C4-2B (cell line): Measurements from ENCODE around the gene ID3.
"Not testable (repeated sequence)": the region's sequence is repeated elsewhere in the genome, so short reads cannot be mapped to it uniquely, and the experiment has no call there.

Experiments
- H3K27ac ChIP-seq: fragments of 450-650 bp; 2 replicates; pipeline ENCODE4 v1.5.1; 2017
- CTCF ChIP-seq: fragments of 450-650 bp; conservative IDR thresholded peaks from 2 replicates; pipeline ENCODE4 v1.5.1; 2017; ENCODE audit warnings: mild to moderate bottlenecking
- ZFX ChIP-seq: fragments of 450-650 bp; IDR thresholded peaks from 2 replicates; pipeline ENCODE4 v1.6.1; 2017

Gene ID3

GRCh38 chr1:23585321-23586022, 26.2 kb upstream of the ID3 start:
- no peak for TF ChIP-seq CTCF
- TF ChIP-seq ZFX, result no peak
- H3K27ac ChIP-seq, result no peak overlapping the region

DNA sequence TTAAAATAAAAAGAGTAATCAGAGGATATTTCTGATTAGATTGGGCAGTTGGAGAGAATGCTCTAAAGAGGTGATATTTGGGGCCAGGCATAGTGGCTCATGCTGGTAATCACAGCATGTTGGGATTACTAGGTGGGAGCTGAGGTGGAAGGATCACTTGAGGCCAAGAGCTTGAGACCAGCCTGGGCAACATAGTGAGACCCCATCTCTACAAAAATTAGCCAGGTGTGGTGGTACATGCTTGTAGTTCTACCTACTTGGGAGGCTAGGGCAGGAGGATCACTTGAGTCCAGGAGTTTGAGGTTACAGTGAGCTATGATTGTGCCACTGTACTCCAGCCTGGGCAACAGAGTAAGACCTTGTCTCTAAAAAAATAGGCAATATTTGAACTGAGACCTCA, 24.4 kb upstream of the ID3 start:
- H3K27ac ChIP-seq, result not testable (repeated sequence)

GRCh38 chr1:23582820-23583219, 23.5 kb upstream of the ID3 start:
- H3K27ac ChIP-seq, result no peak overlapping the region

DNA sequence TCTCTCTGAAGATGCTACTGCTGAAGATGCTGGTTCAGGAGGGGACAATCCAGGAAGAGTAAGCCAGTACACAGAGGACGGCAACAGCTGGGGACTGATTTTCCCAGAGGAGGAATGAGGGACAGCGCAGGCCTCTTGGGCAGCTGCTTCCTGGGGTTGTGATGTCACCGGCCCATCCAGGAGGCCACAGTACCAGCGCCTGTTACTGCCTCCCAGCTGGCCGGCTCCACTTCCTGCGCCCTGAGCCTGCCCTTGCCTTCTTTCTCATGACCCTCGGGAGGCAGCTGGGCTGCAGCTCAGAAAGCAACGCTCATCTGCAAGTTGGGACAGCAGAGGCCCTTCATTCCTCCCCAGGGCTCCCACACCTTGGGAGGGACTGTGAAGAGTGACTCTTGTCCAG, 21.9 kb upstream of the ID3 start:
- no peak for TF ChIP-seq CTCF
- TF ChIP-seq ZFX, result no peak
- H3K27ac ChIP-seq, result no peak overlapping the region

More at GRCh38 chr1:23582820-23583219, 23.5 kb upstream of the ID3 start:
- TF ChIP-seq ZFX (no peak), CTCF (no peak)

DNA sequence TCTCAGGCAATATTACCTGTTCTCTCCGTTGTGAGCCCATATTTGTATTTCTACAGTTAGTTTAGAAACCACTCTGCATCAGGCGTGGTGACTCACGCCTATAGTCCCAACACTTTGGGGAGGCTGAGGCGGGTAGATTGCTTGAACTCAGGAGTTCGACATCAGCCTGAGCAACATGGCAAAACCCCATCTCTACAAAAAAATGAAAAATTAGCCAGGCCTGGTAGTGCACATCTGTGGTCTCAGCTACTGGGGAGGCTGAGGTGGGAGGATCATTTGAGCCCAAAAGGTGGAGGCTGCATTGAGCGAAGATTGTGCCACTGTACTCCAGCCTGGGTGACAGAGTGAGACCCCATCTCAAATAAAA, 19.7 kb upstream of the ID3 start:
- no peak for TF ChIP-seq ZFX
- TF ChIP-seq CTCF, result no peak
- H3K27ac ChIP-seq, result peak overlapping the region; percentile 16; the same call in 1 of the 2 replicates

GRCh38 chr1:23578311-23578996, 19.2 kb upstream of the ID3 start:
- TF ChIP-seq CTCF, result no peak
- TF ChIP-seq ZFX, result no peak
- H3K27ac ChIP-seq, result 0 out of 2 replicates have a peak overlapping the region, but pooled peaks have one; percentile 16

DNA sequence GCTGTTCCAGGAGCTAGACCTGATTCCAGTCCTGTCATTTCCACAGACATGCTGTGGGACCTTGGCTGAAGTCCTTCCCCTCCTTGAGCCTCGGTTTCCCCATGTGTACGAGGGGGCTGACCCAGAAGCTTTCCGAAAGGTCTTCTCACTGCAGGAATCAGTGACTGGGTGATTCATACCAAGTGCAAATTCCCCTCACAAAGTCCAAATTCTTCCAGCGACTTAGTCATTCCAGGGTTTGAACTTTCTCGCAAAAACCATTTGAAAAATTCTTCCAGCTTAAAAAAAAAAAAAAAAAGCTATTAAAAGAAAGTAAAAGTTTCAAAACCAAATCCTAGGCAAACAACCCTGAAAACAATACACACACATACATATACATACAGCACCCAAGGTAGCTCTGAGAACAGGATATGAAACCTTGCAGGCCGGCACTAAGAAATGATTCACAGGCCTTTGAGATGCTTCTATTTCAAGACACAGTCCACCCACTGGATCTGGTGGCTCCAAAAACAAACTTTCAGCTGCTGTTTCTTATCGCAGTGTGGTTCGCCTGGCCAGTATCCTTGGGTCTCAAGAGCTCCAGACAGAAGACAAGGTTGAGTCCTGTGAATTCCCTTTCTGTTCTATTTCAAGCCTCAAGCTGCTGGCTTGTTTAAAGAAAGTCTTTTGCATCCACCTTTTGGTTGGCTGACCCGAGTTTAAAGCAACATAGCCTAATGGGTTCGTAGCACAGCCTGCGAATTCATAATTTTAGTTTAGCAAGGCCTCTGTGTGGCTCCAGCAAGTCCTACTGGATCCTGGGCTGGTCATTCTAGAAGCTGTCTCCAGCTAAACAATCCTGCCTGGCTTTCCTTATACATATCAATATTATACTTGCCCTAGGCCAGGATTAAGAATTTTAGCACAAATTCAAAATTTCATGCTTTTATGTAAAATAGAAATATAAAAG, 18.0 kb upstream of the ID3 start:
- peak overlapping the region; percentile 37 for H3K27ac ChIP-seq
- TF ChIP-seq ZFX (no peak), CTCF (no peak)
